ENCODE measurements around the gene MLC1.

GRCh38 chr22:50104141-50104544 is 18.9 kb upstream of the MLC1 start:
- no peak for TF ChIP-seq CTCF (IDR thresholded peaks at IDR 0.05)
- TF ChIP-seq POLR2A (IDR thresholded peaks at IDR 0.05): no peak
